ENCODE results near the gene TFEB.

The TFEB gene

DNA sequence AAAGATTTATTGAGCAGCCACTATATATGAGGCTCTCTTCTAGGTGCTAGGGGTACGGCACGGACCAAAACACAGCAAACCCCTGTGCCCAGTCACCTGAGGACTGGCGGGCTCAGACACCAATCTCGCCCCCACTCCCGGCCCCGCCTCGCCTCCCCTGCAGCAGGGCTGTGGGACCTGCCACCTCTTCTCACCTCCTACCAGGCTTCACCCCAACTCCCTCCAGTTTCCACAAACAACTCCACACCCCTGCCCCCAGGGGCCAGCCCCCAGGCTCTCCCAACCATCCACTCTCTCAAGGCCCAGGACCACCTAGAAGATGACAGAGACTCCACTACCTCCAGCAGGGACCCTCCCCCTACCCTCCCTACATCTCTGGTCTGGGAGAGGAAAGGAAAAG lies 6.5 kb downstream of the TFEB start:
- H3K4me1 ChIP-seq (ENCODE audit: control insufficient read depth, insufficient read depth, low read length), result peaks cover 11% of the 10 kb centered on the region
- no peaks in the 10 kb centered on the region for H3K36me3 ChIP-seq (ENCODE audit: control insufficient read depth, insufficient read depth, low read length)
- no peaks in the 10 kb centered on the region for H3K27me3 ChIP-seq (ENCODE audit: control insufficient read depth, insufficient read depth, low read length)
- DNase-seq (ENCODE audit: low read depth, low spot score), result no peak
- H3K9me3 ChIP-seq (ENCODE audit: control insufficient read depth, insufficient read depth, low read length), result no peaks in the 10 kb centered on the region
- no CpG with 5 or more reads among the region's 7 CpGs for WGBS (ENCODE audit: insufficient coverage, insufficient read length)
- H3K4me3 ChIP-seq (ENCODE audit: low read length), result no peak overlapping the region
- no peak overlapping the region for H3K27ac ChIP-seq (ENCODE audit: low read length)

DNA sequence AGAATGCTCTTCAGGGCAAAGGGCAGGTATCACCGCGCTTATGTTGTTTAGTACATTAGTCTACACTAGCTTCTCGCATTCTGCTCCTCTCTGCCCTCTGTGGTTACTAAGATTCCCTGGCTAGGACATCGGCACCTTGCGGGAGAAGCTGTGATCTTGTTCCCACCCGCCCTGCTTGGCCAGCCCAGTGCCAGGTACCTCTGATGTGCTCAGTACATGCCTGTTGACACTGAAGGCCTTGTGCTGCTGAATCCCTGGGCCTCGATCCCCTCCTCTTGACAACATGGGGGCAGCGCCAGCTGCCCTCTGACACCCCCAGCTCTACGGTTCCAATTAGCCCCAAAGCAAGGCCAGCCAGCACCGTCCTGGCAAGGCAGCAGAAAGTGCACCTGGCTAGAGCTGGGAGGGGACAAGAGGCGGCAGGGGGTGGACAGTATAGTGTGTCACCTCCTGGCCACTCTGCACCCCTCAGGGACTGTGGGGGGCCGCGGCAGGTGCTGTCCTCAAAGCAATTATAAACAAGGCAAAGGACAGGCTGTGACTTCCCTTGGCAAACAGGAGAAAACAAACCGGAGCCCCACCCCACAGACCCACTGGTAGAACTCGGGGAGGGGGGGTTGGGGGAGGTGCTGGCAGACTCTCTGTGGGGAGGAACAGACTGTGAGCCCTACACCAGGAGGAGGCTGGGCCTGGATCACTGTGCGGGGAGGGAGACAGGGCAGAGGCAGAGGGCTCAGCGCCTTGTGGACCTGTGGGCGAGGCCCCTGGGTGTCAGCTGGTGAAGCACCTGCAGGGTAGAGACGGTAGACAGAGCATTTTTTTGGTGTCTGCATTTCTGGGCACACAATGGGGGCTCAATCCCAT lies 7.1 kb downstream of the TFEB start:
- no CpG with 5 or more reads among the region's 19 CpGs for WGBS (ENCODE audit: insufficient coverage, insufficient read length)
- no peak overlapping the region for H3K27ac ChIP-seq (ENCODE audit: low read length)

DNA sequence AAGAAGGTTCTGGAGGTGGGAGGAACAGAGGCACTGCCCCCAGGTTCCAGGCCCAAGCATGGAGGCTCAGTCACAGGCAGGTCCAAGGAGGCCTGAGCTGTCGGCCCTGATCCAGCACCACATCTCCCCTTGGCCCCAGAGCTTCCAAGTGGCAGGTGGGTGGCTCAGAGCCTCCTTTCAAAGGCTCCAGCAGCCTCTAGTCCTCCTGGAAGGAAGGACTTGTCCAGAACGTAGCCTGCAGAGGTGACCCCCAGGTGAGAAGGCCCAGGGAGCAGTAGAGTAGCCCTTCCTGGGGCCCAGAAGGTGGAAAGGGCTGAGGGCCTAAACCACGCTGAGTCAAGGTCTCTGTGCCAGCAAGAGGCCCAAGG lies 7.7 kb downstream of the TFEB start:
- peaks cover 14% of the 10 kb centered on the region for H3K4me1 ChIP-seq (ENCODE audit: control insufficient read depth, insufficient read depth, low read length)
- DNase-seq (ENCODE audit: low read depth, low spot score), result no peak
- no peaks in the 10 kb centered on the region for H3K36me3 ChIP-seq (ENCODE audit: control insufficient read depth, insufficient read depth, low read length)
- no peaks in the 10 kb centered on the region for H3K27me3 ChIP-seq (ENCODE audit: control insufficient read depth, insufficient read depth, low read length)
- H3K27ac ChIP-seq (ENCODE audit: low read length), result no peak overlapping the region
- no peak overlapping the region for H3K4me3 ChIP-seq (ENCODE audit: low read length)
- no CpG with 5 or more reads among the region's 3 CpGs for WGBS (ENCODE audit: insufficient coverage, insufficient read length)
- H3K9me3 ChIP-seq (ENCODE audit: control insufficient read depth, insufficient read depth, low read length), result no peaks in the 10 kb centered on the region

More for the DNA sequence above, 7.1 kb downstream of the TFEB start:
- H3K36me3 ChIP-seq (ENCODE audit: control insufficient read depth, insufficient read depth, low read length), result no peaks in the 10 kb centered on the region
- H3K27me3 ChIP-seq (ENCODE audit: control insufficient read depth, insufficient read depth, low read length), result no peaks in the 10 kb centered on the region
- DNase-seq (ENCODE audit: low read depth, low spot score), result no peak
- no peaks in the 10 kb centered on the region for H3K9me3 ChIP-seq (ENCODE audit: control insufficient read depth, insufficient read depth, low read length)
- H3K4me3 ChIP-seq (ENCODE audit: low read length), result no peak overlapping the region
- peaks cover 13% of the 10 kb centered on the region for H3K4me1 ChIP-seq (ENCODE audit: control insufficient read depth, insufficient read depth, low read length)

DNA sequence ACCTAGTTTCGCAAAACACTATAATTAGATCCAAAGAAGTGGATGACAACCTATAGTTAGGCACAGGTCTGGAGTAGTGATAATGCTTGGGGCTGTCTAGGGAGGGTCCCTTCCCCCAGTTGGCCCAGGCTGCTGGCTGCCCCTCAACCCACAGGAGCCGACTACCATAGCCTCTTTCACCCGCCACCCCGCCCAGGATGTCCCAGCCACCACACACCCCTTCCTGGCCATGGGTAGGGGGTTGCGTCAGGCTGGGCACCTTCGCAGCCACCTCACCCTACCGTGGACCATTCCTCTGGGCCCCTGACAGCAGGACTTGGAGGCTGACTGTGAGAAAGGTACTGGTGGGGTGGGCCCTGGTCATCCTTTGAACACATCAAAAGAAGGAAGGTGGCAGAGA lies 8.5 kb downstream of the TFEB start:
- H3K9me3 ChIP-seq (ENCODE audit: control insufficient read depth, insufficient read depth, low read length), result no peaks in the 10 kb centered on the region
- no peak overlapping the region for H3K4me3 ChIP-seq (ENCODE audit: low read length)
- no peak for DNase-seq (ENCODE audit: low read depth, low spot score)
- peaks cover 11% of the 10 kb centered on the region for H3K4me1 ChIP-seq (ENCODE audit: control insufficient read depth, insufficient read depth, low read length)
- no CpG with 5 or more reads among the region's 7 CpGs for WGBS (ENCODE audit: insufficient coverage, insufficient read length)
- no peaks in the 10 kb centered on the region for H3K36me3 ChIP-seq (ENCODE audit: control insufficient read depth, insufficient read depth, low read length)
- H3K27ac ChIP-seq (ENCODE audit: low read length), result no peak overlapping the region
- no peaks in the 10 kb centered on the region for H3K27me3 ChIP-seq (ENCODE audit: control insufficient read depth, insufficient read depth, low read length)

DNA sequence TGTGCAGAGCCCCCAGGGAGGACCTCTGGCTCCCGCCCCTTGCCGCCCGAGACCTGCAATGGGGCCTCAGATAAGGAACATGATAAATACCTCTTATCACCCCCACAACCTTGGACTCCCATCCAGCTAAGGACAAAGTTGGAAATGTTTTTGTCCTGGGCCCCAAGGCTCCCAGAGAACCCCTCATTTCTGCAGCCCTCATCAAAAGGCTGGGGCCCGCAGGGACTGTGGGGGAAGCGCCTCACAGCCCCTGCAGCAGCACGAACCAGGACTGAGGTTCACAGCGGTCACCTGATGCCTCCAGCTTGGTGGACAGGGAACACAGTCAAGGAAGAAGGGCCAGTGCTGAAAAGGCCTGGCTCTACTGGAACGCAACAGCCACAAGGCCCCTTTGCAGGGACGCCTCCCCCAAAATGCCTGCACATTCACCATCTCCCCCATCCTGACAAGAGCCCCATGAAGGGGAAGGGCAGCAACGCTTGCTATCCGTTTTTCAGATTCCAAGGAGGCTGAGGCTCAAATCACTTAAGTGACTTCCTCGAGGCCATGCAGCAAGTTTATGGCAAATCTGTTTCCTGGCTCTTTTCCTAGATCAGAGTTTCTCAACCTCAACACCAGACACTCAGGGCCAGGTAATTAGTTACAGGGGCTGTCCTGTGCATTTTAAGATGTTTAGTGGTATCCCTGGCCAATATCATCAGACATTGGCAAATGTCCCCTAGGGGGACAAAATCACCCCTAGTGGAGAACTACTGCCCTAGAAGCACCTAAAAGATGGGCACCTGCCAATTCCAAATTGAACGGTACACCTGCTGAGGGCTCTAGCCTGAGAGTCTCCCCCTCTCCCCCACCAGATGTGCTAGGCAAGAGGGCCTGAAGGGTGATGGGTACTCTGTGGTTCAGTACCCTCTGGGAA lies 10.6 kb downstream of the TFEB start:
- Histone ChIP-seq H3K27me3 (ENCODE audit: control insufficient read depth, insufficient read depth, low read length) (no peaks in the 10 kb centered on the region), H3K9me3 (ENCODE audit: control insufficient read depth, insufficient read depth, low read length) (no peaks in the 10 kb centered on the region), H3K36me3 (ENCODE audit: control insufficient read depth, insufficient read depth, low read length) (no peaks in the 10 kb centered on the region), H3K4me3 (ENCODE audit: low read length) (no peak overlapping the region), H3K4me1 (ENCODE audit: control insufficient read depth, insufficient read depth, low read length) (peaks cover 8% of the 10 kb centered on the region), H3K27ac (ENCODE audit: low read length) (no peak overlapping the region)
- DNase-seq (ENCODE audit: low read depth, low spot score), result no peak
- no CpG with 5 or more reads among the region's 13 CpGs for WGBS (ENCODE audit: insufficient coverage, insufficient read length)

DNA sequence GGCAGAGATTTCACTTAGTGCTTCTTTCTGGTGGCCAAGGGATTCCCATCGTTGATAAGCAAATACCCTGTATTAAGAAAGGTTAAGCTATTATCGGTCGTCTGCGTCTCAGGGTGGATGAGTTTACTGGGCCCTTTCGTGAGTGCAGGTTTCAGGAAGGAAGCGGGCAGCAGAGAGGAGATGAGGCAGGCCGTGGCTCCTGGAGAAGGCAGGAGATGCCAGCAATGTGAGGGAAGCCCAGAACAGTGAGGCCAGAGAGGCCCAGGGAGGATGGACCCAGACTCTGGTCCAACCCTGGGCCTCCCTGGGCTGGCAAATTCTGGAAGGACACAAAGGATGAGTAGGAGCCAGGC lies 11.2 kb downstream of the TFEB start:
- Histone ChIP-seq H3K36me3 (ENCODE audit: control insufficient read depth, insufficient read depth, low read length) (no peaks in the 10 kb centered on the region), H3K27me3 (ENCODE audit: control insufficient read depth, insufficient read depth, low read length) (no peaks in the 10 kb centered on the region), H3K27ac (ENCODE audit: low read length) (no peak overlapping the region), H3K4me1 (ENCODE audit: control insufficient read depth, insufficient read depth, low read length) (peaks cover 8% of the 10 kb centered on the region), H3K4me3 (ENCODE audit: low read length) (no peak overlapping the region), H3K9me3 (ENCODE audit: control insufficient read depth, insufficient read depth, low read length) (no peaks in the 10 kb centered on the region)
- DNase-seq (ENCODE audit: low read depth, low spot score), result no peak
- no CpG with 5 or more reads among the region's 7 CpGs for WGBS (ENCODE audit: insufficient coverage, insufficient read length)

DNA sequence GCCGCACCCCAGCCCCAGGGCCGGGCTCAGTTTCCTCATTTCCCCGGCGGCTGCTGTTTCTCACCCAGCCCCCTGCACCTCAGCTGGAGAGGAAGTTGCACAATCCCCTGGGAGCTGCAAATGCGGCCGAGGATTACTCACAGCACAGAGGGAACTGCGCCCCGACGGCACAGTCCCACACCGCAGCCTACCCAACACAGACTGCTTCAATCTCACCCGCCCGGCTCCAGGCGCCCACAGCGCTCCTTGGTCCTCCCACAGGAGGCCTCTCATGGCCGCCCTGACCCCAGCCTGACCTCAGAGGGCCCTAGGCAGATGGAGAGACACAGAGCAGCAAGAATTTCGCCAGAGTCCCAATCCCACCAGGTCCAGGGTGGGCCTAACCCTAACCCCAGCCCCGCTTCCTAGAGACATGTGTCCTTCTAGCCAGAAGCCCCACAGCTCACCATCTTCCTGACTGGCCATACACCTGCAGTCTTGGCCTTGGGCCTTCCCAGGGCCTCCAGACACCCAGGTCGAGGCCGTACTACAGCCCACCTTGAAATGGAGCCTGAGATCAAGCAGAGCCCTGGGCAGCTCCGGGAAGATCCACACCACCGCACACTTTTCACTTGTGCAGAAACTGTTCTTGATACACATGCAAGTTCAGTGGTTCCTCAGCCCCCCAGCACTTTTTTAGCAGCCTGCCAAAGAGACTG lies 11.7 kb downstream of the TFEB start:
- no peaks in the 10 kb centered on the region for H3K27me3 ChIP-seq (ENCODE audit: control insufficient read depth, insufficient read depth, low read length)
- no peak overlapping the region for H3K4me3 ChIP-seq (ENCODE audit: low read length)
- no peak for DNase-seq (ENCODE audit: low read depth, low spot score)
- no peak overlapping the region for H3K27ac ChIP-seq (ENCODE audit: low read length)
- no CpG with 5 or more reads among the region's 21 CpGs for WGBS (ENCODE audit: insufficient coverage, insufficient read length)
- no peaks in the 10 kb centered on the region for H3K36me3 ChIP-seq (ENCODE audit: control insufficient read depth, insufficient read depth, low read length)
- no peaks in the 10 kb centered on the region for H3K9me3 ChIP-seq (ENCODE audit: control insufficient read depth, insufficient read depth, low read length)
- H3K4me1 ChIP-seq (ENCODE audit: control insufficient read depth, insufficient read depth, low read length), result peaks cover 8% of the 10 kb centered on the region

DNA sequence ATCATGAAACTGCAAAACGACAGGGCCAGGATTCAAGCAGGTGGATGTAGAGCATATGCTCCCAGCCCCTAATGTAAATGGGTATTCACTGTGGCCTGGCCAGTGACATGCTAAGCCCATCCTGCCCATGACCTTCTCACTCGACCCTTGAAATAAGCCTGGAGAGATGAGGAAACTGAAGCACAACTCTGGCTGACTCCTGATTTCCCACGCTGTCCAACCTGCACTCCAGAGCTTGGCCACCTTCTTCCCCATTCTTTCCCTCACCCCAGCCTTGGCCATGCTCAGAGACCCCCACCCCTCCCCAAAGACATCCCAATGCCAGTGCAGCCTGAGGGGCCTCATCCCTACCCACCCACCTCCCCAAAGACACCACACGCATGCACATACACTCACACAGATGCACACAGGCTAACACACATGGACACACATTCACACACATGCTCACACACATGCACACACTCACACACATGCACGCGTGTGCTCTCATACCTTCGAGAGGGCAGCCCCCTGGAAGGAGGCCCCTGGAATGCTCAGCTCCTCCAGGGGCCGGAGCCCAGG lies 12.4 kb downstream of the TFEB start:
- H3K4me1 ChIP-seq (ENCODE audit: control insufficient read depth, insufficient read depth, low read length), result peaks cover 4% of the 10 kb centered on the region
- DNase-seq (ENCODE audit: low read depth, low spot score), result no peak
- H3K4me3 ChIP-seq (ENCODE audit: low read length), result no peak overlapping the region
- no peaks in the 10 kb centered on the region for H3K27me3 ChIP-seq (ENCODE audit: control insufficient read depth, insufficient read depth, low read length)
- no peak overlapping the region for H3K27ac ChIP-seq (ENCODE audit: low read length)
- WGBS (ENCODE audit: insufficient coverage, insufficient read length), result no CpG with 5 or more reads among the region's 8 CpGs
- H3K9me3 ChIP-seq (ENCODE audit: control insufficient read depth, insufficient read depth, low read length), result no peaks in the 10 kb centered on the region
- H3K36me3 ChIP-seq (ENCODE audit: control insufficient read depth, insufficient read depth, low read length), result no peaks in the 10 kb centered on the region

DNA sequence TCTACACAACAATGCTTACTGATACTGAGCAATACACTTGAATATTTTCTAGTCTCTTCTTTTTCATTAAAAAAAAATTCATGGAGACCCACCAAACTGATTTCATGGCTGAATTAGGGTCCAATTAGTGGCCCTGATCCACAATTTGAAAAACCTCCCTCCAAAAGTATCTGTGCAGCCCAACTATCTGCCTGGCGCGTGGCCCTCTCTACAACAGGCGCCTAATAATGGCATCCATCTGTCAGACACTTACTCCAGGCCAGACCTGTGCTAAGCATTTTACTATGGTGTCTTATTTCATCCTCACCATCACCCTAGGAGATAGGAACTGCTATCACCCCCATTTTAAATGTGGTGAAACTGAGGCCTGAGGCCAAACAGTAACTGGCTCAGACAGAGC lies 14.0 kb downstream of the TFEB start:
- H3K27me3 ChIP-seq (ENCODE audit: control insufficient read depth, insufficient read depth, low read length), result no peaks in the 10 kb centered on the region
- no peak for DNase-seq (ENCODE audit: low read depth, low spot score)
- no peak overlapping the region for H3K27ac ChIP-seq (ENCODE audit: low read length)
- no peaks in the 10 kb centered on the region for H3K36me3 ChIP-seq (ENCODE audit: control insufficient read depth, insufficient read depth, low read length)
- no peak overlapping the region for H3K4me3 ChIP-seq (ENCODE audit: low read length)
- H3K4me1 ChIP-seq (ENCODE audit: control insufficient read depth, insufficient read depth, low read length), result peaks cover 4% of the 10 kb centered on the region
- no peaks in the 10 kb centered on the region for H3K9me3 ChIP-seq (ENCODE audit: control insufficient read depth, insufficient read depth, low read length)
- no CpG with 5 or more reads among the region's 3 CpGs for WGBS (ENCODE audit: insufficient coverage, insufficient read length)

DNA sequence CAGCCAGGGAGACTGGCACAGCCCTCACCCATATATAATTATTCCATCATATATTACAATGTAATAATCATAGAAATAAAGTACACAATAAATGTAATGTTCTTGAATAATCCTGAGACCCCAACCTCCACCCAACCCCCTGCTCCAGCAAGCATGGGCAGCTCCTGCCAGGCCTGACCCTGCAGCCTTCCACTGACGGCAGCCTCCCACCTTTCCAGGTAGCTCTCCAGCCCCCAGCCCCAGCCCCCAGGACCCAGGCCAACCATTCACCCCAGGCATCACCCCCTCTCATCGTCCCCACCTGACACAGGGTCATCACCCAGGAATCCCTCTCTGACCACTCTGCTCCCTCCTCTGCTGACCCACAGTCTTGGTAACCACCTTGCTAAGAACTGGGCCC lies 14.6 kb downstream of the TFEB start:
- Histone ChIP-seq H3K36me3 (ENCODE audit: control insufficient read depth, insufficient read depth, low read length) (no peaks in the 10 kb centered on the region), H3K4me1 (ENCODE audit: control insufficient read depth, insufficient read depth, low read length) (peaks cover 4% of the 10 kb centered on the region), H3K4me3 (ENCODE audit: low read length) (no peak overlapping the region), H3K9me3 (ENCODE audit: control insufficient read depth, insufficient read depth, low read length) (no peaks in the 10 kb centered on the region), H3K27me3 (ENCODE audit: control insufficient read depth, insufficient read depth, low read length) (no peaks in the 10 kb centered on the region), H3K27ac (ENCODE audit: low read length) (no peak overlapping the region)
- DNase-seq (ENCODE audit: low read depth, low spot score), result no peak
- WGBS (ENCODE audit: insufficient coverage, insufficient read length), result no CpG with 5 or more reads among the region's 2 CpGs
